Measurements from ENCODE around the gene PIP4P1. TPM values are rescaled to one million over a fixed set of nuclear protein-coding genes. Genes with fewer than 3 reads are reported as not detected.

PIP4P1 gene
- total and polyA plus RNA-seq, 2 of the 13 experiments (the other 11 are each of a cell fraction or from before 2014, with no cell fraction given) = 33.4 to 47.0 TPM

- TF ChIP-seq PAWR (CRISPR knock-in tag; IDR thresholded peaks at IDR 0.05; ENCODE audit: borderline replicate concordance) (no peak), ZNF512 (CRISPR knock-in tag; IDR thresholded peaks at IDR 0.05) (no peak), SRSF9 (IDR thresholded peaks at IDR 0.05; ENCODE audit: borderline replicate concordance, insufficient read depth, low read depth, low read length, poor library complexity, severe bottlenecking) (no peak), CENPBD1 (CRISPR knock-in tag; IDR thresholded peaks at IDR 0.05; ENCODE audit: borderline replicate concordance, low read depth) (no peak; the same call in 1 of the 2 replicates), ZNF589 (CRISPR knock-in tag; conservative IDR thresholded peaks at IDR 0.05) (peak; percentile 64; the same call in 1 of the 2 replicates), NR2F6 (IDR thresholded peaks at IDR 0.05) (peak; percentile 21; the same call in 1 of the 2 replicates), NR2F6 (CRISPR knock-in tag; IDR thresholded peaks at IDR 0.05) (peak; percentile 59; the same call in 1 of the 2 replicates), ZNF766 (CRISPR knock-in tag; IDR thresholded peaks at IDR 0.05; ENCODE audit: borderline replicate concordance) (0 out of 2 replicates have a peak, but pooled peaks have one; percentile 68), TOE1 (CRISPR knock-in tag; IDR thresholded peaks at IDR 0.05) (no peak; the same call in none of the 2 replicates), ATRX (CRISPR knock-in tag; IDR thresholded peaks at IDR 0.05; ENCODE audit: borderline replicate concordance) (no peak), SAFB2 (CRISPR knock-in tag; IDR thresholded peaks at IDR 0.05; ENCODE audit: borderline replicate concordance, low read depth) (peak; percentile 27), DNMT1 (CRISPR knock-in tag; IDR thresholded peaks at IDR 0.05) (no peak; the same call in 1 of the 2 replicates), ZBTB37 (CRISPR knock-in tag; IDR thresholded peaks at IDR 0.05) (peak; percentile 97), RFX3 (CRISPR knock-in tag; IDR thresholded peaks at IDR 0.05) (no peak; the same call in 1 of the 2 replicates), ZNF773 (CRISPR knock-in tag; IDR thresholded peaks at IDR 0.05; ENCODE audit: borderline replicate concordance) (0 out of 2 replicates have a peak, but pooled peaks have one; percentile 43), ZMYM3 (CRISPR knock-in tag; IDR thresholded peaks at IDR 0.05) (0 out of 2 replicates have a peak, but pooled peaks have one; percentile 25), ZNF430 (CRISPR knock-in tag; IDR thresholded peaks at IDR 0.05) (peak; percentile 87), FOXM1 (CRISPR knock-in tag; IDR thresholded peaks at IDR 0.05) (no peak; the same call in 1 of the 2 replicates), ZSCAN5A (CRISPR knock-in tag; IDR thresholded peaks at IDR 0.05; ENCODE audit: borderline replicate concordance) (peak; percentile 41; the same call in 1 of the 2 replicates), ZNF350 (CRISPR knock-in tag; IDR thresholded peaks at IDR 0.05; ENCODE audit: borderline replicate concordance, low read depth) (peak; percentile 64; the same call in 1 of the 2 replicates), ZNF160 (CRISPR knock-in tag; IDR thresholded peaks at IDR 0.05) (no peak; the same call in 1 of the 2 replicates), ZNF331 (CRISPR knock-in tag; IDR thresholded peaks at IDR 0.05) (peak; percentile 53), ZNF781 (CRISPR knock-in tag; IDR thresholded peaks at IDR 0.05; ENCODE audit: borderline replicate concordance, not compliant biosample characterization) (peak; percentile 75), TGIF2 (CRISPR knock-in tag; IDR thresholded peaks at IDR 0.05) (peak; percentile 86)
Measured at GRCh38 chr14:20454516-20455354, 6.5 kb downstream of the PIP4P1 start, which contains the start of the genes APEX1 and OSGEP (continued).
